MM.1S (cell line): ENCODE results near the gene SYT9.

Experiments
- EZH2 ChIP-seq: fragments of 300-600 bp; sonication (generic); optimal IDR thresholded peaks from 2 replicates; pipeline ENCODE3; 2017; ENCODE audit warnings: low read depth, mild to moderate bottlenecking, antibody characterized with exemption, low read length, mixed read lengths
- EZH2phosphoT487 ChIP-seq: fragments of 300-600 bp; sonication (generic); IDR thresholded peaks from 2 replicates; pipeline ENCODE4 v1.6.1; 2018; ENCODE audit warnings: antibody characterized with exemption, low read length
- TF ChIP-seq, protein P1 (sequence below): fragments of 300-600 bp; sonication (generic); IDR thresholded peaks from 2 replicates; pipeline ENCODE4 v1.5.1; 2016; ENCODE audit warnings: antibody characterized with exemption, low read length, mixed read lengths

DNA sequence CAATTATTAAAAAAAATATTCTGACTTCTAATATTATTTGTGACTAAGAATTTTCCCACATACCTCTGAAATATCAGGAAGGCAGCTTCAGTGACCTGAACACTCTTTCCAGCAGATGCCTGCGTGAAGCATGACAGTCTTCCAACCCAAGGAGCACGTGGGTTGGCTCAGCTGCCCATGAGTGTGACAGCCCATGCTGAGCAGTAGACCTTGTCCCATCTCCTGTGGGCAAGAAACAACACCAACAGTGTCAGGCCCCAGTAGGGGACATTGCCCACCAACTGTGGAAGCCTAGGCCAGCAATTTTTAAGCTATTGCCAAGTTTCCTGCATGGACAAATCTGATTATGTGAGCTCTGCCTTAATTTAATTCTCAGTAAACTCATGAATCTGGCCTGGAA, 167.2 kb downstream of the SYT9 start:
- TF ChIP-seq EZH2 (no peak), EZH2phosphoT487 (no peak)
- TF ChIP-seq, protein P1, sequence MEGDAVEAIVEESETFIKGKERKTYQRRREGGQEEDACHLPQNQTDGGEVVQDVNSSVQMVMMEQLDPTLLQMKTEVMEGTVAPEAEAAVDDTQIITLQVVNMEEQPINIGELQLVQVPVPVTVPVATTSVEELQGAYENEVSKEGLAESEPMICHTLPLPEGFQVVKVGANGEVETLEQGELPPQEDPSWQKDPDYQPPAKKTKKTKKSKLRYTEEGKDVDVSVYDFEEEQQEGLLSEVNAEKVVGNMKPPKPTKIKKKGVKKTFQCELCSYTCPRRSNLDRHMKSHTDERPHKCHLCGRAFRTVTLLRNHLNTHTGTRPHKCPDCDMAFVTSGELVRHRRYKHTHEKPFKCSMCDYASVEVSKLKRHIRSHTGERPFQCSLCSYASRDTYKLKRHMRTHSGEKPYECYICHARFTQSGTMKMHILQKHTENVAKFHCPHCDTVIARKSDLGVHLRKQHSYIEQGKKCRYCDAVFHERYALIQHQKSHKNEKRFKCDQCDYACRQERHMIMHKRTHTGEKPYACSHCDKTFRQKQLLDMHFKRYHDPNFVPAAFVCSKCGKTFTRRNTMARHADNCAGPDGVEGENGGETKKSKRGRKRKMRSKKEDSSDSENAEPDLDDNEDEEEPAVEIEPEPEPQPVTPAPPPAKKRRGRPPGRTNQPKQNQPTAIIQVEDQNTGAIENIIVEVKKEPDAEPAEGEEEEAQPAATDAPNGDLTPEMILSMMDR: no peak
